ENCODE results near the gene DOCK6.

Gene DOCK6

GRCh38 chr19:11173516-11174155 lies 88.7 kb downstream of the DOCK6 start:
- H3K4me1 ChIP-seq (ENCODE audit: low read depth, poor library complexity, severe bottlenecking): no peaks in the 10 kb centered on the region
- H3K36me3 ChIP-seq (ENCODE audit: insufficient read depth): no peaks in the 10 kb centered on the region

GRCh38 chr19:11172576-11172975 lies 89.7 kb downstream of the DOCK6 start:
- H3K36me3 ChIP-seq (ENCODE audit: insufficient read depth): no peaks in the 10 kb centered on the region
- H2AFZ ChIP-seq (ENCODE audit: low read depth): no peak overlapping the region
- no peaks in the 10 kb centered on the region for H3K4me1 ChIP-seq (ENCODE audit: low read depth, poor library complexity, severe bottlenecking)

More at GRCh38 chr19:11173516-11174155, 88.7 kb downstream of the DOCK6 start:
- Histone ChIP-seq H3K27me3 (ENCODE audit: insufficient read depth, low read depth) (no peaks in the 10 kb centered on the region), H4K20me1 (ENCODE audit: insufficient read depth) (no peaks in the 10 kb centered on the region), H3K27ac (no peak overlapping the region), H3K9ac (no peak overlapping the region), H3K4me3 (IDR thresholded peaks at IDR 0.05; ENCODE audit: insufficient read depth, low read depth, low read length) (no peak overlapping the region), H2AFZ (ENCODE audit: low read depth) (no peak overlapping the region), H3K4me2 (no peak overlapping the region), H3K79me2 (ENCODE audit: insufficient read depth, low read depth) (no peaks in the 10 kb centered on the region)
- no peak for TF ChIP-seq CTCF (conservative IDR thresholded peaks at IDR 0.05; ENCODE audit: low read depth, low read length)

GRCh38 chr19:11171144-11171543 lies 91.2 kb downstream of the DOCK6 start:
- Histone ChIP-seq H4K20me1 (ENCODE audit: insufficient read depth) (no peaks in the 10 kb centered on the region), H3K27me3 (ENCODE audit: insufficient read depth, low read depth) (no peaks in the 10 kb centered on the region), H3K4me1 (ENCODE audit: low read depth, poor library complexity, severe bottlenecking) (no peaks in the 10 kb centered on the region), H3K27ac (no peak overlapping the region), H3K4me3 (IDR thresholded peaks at IDR 0.05; ENCODE audit: insufficient read depth, low read depth, low read length) (no peak overlapping the region), H3K9ac (no peak overlapping the region), H3K36me3 (ENCODE audit: insufficient read depth) (no peaks in the 10 kb centered on the region), H2AFZ (ENCODE audit: low read depth) (no peak overlapping the region), H3K4me2 (no peak overlapping the region), H3K79me2 (ENCODE audit: insufficient read depth, low read depth) (no peaks in the 10 kb centered on the region)
- no peak for TF ChIP-seq CTCF (conservative IDR thresholded peaks at IDR 0.05; ENCODE audit: low read depth, low read length)

More at GRCh38 chr19:11172576-11172975, 89.7 kb downstream of the DOCK6 start:
- Histone ChIP-seq H3K9ac (no peak overlapping the region), H3K4me2 (no peak overlapping the region), H3K79me2 (ENCODE audit: insufficient read depth, low read depth) (no peaks in the 10 kb centered on the region), H3K27ac (no peak overlapping the region), H3K4me3 (IDR thresholded peaks at IDR 0.05; ENCODE audit: insufficient read depth, low read depth, low read length) (no peak overlapping the region), H3K27me3 (ENCODE audit: insufficient read depth, low read depth) (no peaks in the 10 kb centered on the region), H4K20me1 (ENCODE audit: insufficient read depth) (no peaks in the 10 kb centered on the region)
- no peak for TF ChIP-seq CTCF (conservative IDR thresholded peaks at IDR 0.05; ENCODE audit: low read depth, low read length)

GRCh38 chr19:11169896-11170678 lies 92.2 kb downstream of the DOCK6 start:
- Histone ChIP-seq H3K36me3 (ENCODE audit: insufficient read depth) (no peaks in the 10 kb centered on the region), H2AFZ (ENCODE audit: low read depth) (no peak overlapping the region)

More at GRCh38 chr19:11169896-11170678, 92.2 kb downstream of the DOCK6 start:
- H3K79me2 ChIP-seq (ENCODE audit: insufficient read depth, low read depth): no peaks in the 10 kb centered on the region
- no peaks in the 10 kb centered on the region for H3K4me1 ChIP-seq (ENCODE audit: low read depth, poor library complexity, severe bottlenecking)
- H3K27ac ChIP-seq: no peak overlapping the region
- no peak overlapping the region for H3K4me2 ChIP-seq
- H3K27me3 ChIP-seq (ENCODE audit: insufficient read depth, low read depth): no peaks in the 10 kb centered on the region
- no peak overlapping the region for H3K4me3 ChIP-seq (IDR thresholded peaks at IDR 0.05; ENCODE audit: insufficient read depth, low read depth, low read length)
- H3K9ac ChIP-seq: no peak overlapping the region
- no peaks in the 10 kb centered on the region for H4K20me1 ChIP-seq (ENCODE audit: insufficient read depth)
- TF ChIP-seq CTCF (conservative IDR thresholded peaks at IDR 0.05; ENCODE audit: low read depth, low read length): no peak
